Fibroblast of lung (primary cell): ENCODE data around the gene FHAD1. TPM values are rescaled to one million over a fixed set of nuclear protein-coding genes. Genes with fewer than 3 reads are reported as not detected.

Experiments used
- DNase-seq, 2 donors: peaks; one replicate each; pipeline versions ENCODE4 v3.0.0 to v3.0.0-alpha.2; 2010; ENCODE audit warnings: low read depth in 2 of 2
- H2AFZ ChIP-seq: 2 replicates; pipeline ENCODE4 v1.5.1; 2012; ENCODE audit warnings: low read length, control low read depth, inconsistent platforms
- H3K27ac ChIP-seq: 2 replicates; pipeline ENCODE4 v1.5.1; 2011; ENCODE audit warnings: low read length, control low read depth; ENCODE audit not compliant: insufficient read depth
- H3K27me3 ChIP-seq: 2 replicates; pipeline ENCODE4 v1.5.1; 2011; ENCODE audit warnings: mild to moderate bottlenecking, low read length; ENCODE audit not compliant: control insufficient read depth, insufficient read depth
- H3K36me3 ChIP-seq: 2 replicates; pipeline ENCODE4 v1.5.1; 2011; ENCODE audit warnings: low read length; ENCODE audit not compliant: control insufficient read depth, insufficient read depth
- H3K4me1 ChIP-seq: 2 replicates; pipeline ENCODE4 v1.5.1; 2011; ENCODE audit warnings: low read length; ENCODE audit not compliant: control insufficient read depth, insufficient read depth; ENCODE audit errors: extremely low read depth
- H3K4me2 ChIP-seq: 2 replicates; pipeline ENCODE4 v1.5.1; 2011; ENCODE audit warnings: low read length, control low read depth; ENCODE audit not compliant: insufficient read depth; ENCODE audit errors: extremely low read depth
- H3K4me3 ChIP-seq, 4 experiments: fragments of 200-600 bp in 1 of 4; sonication (generic) in 1 of 4; replicated peaks in 1 of 4; 2 replicates each; pipeline ENCODE4 v1.5.1; 2011 to 2016; ENCODE audit warnings: low read length in 4 of 4, low read depth in 3 of 4, mild to moderate bottlenecking in 3 of 4, control low read depth in 2 of 4, inconsistent platforms in 1 of 4, mixed read lengths in 1 of 4; ENCODE audit not compliant: insufficient read depth in 1 of 4; ENCODE audit errors: control extremely low read depth in 1 of 4
- H3K79me2 ChIP-seq: 2 replicates; pipeline ENCODE4 v1.5.1; 2012; ENCODE audit warnings: mild to moderate bottlenecking, low read length, inconsistent platforms; ENCODE audit not compliant: control insufficient read depth, insufficient read depth
- H3K9ac ChIP-seq: 2 replicates; pipeline ENCODE4 v1.5.1; 2011; ENCODE audit warnings: mild to moderate bottlenecking, low read length, control low read depth; ENCODE audit not compliant: insufficient read depth
- H3K9me3 ChIP-seq: 2 replicates; pipeline ENCODE4 v1.5.1; 2012; ENCODE audit warnings: low read depth, low read length; ENCODE audit not compliant: control insufficient read depth, insufficient read depth
- H4K20me1 ChIP-seq: 2 replicates; pipeline ENCODE4 v1.5.1; 2011; ENCODE audit warnings: low read length; ENCODE audit not compliant: control insufficient read depth, insufficient read depth; ENCODE audit errors: extremely low read depth
- CTCF ChIP-seq, 2 donors: IDR thresholded peaks in 1 of 2; conservative IDR thresholded peaks in 1 of 2; 1 replicate in 1 of 2; 2 replicates in 1 of 2; pipeline ENCODE4 v1.5.1; 2011 to 2012; ENCODE audit warnings: low read length in 2 of 2, control low read depth in 1 of 2, inconsistent platforms in 1 of 2, low read depth in 1 of 2, mild to moderate bottlenecking in 1 of 2
- EZH2 ChIP-seq: IDR thresholded peaks from 2 replicates; pipeline ENCODE4 v1.5.1; 2012; ENCODE audit warnings: low read length, control low read depth, mild to moderate bottlenecking; ENCODE audit errors: missing control alignments
- polyA plus RNA-seq, 2 donors: library from polyadenylated mRNA; depleted of rRNA in 1 of 2; stranded (reverse) in 1 of 2; unstranded in 1 of 2; fragments of >200 nt; gene quantifications; 2 replicates each; pipeline ENCODE4 v1.2.1, GENCODE V29; 2011 to 2012; ENCODE audit warnings: missing spikeins in 1 of 2
- total RNA-seq: library from RNA; depleted of rRNA; stranded (reverse); fragments of >200 nt; gene quantifications from 2 replicates; pipeline ENCODE4 v1.2.1, GENCODE V29; 2014

FHAD1 gene
- total and polyA plus RNA-seq, 2 donors (not counting 1 experiment from before 2014, with no cell fraction given) = 0.09 to 0.66 TPM

- TF ChIP-seq EZH2 (no peak), CTCF (conservative IDR thresholded peaks at IDR 0.05 in 1 of 2, IDR thresholded peaks at IDR 0.05 in 1 of 2; ENCODE audit: low read depth in 1 of 2, low read length in 2 of 2) (no peak)
- no peak overlapping the region for H3K4me3 ChIP-seq
- DNase-seq = no peak
- no peaks in the 10 kb centered on the region for H3K9me3 ChIP-seq
- no peak overlapping the region for H2AFZ ChIP-seq
- H4K20me1 ChIP-seq = peaks cover 1% of the 10 kb centered on the region
- no peaks in the 10 kb centered on the region for H3K79me2 ChIP-seq
- H3K9ac ChIP-seq = no peak overlapping the region
- peaks cover 7% of the 10 kb centered on the region for H3K27me3 ChIP-seq
- no peaks in the 10 kb centered on the region for H3K36me3 ChIP-seq
- no peak overlapping the region for H3K4me2 ChIP-seq
- no peak overlapping the region for H3K27ac ChIP-seq
- no peaks in the 10 kb centered on the region for H3K4me1 ChIP-seq
Observed at GRCh38 chr1:15440357-15440756, 193.3 kb downstream of the FHAD1 start.

GRCh38 chr1:15441247-15441646, 194.2 kb downstream of the FHAD1 start:
- Histone ChIP-seq H3K9me3 (no peaks in the 10 kb centered on the region), H3K4me1 (no peaks in the 10 kb centered on the region), H3K4me3 (no peak overlapping the region), H2AFZ (no peak overlapping the region), H3K27me3 (peaks cover 7% of the 10 kb centered on the region), H3K79me2 (no peaks in the 10 kb centered on the region), H3K9ac (no peak overlapping the region), H3K4me2 (no peak overlapping the region), H3K27ac (no peak overlapping the region), H4K20me1 (peaks cover 1% of the 10 kb centered on the region), H3K36me3 (no peaks in the 10 kb centered on the region)
- TF ChIP-seq CTCF (conservative IDR thresholded peaks at IDR 0.05 in 1 of 2, IDR thresholded peaks at IDR 0.05 in 1 of 2; ENCODE audit: low read depth in 1 of 2, low read length in 2 of 2) (no peak), EZH2 (no peak)
- no peak for DNase-seq

GRCh38 chr1:15442119-15442518, 195.1 kb downstream of the FHAD1 start:
- H3K9ac ChIP-seq = no peak overlapping the region
- no peaks in the 10 kb centered on the region for H3K9me3 ChIP-seq
- H3K4me1 ChIP-seq = no peaks in the 10 kb centered on the region
- H3K79me2 ChIP-seq = no peaks in the 10 kb centered on the region
- TF ChIP-seq CTCF (conservative IDR thresholded peaks at IDR 0.05 in 1 of 2, IDR thresholded peaks at IDR 0.05 in 1 of 2; ENCODE audit: low read depth in 1 of 2, low read length in 2 of 2) (no peak), EZH2 (no peak)
- no peak for DNase-seq
- H4K20me1 ChIP-seq = peaks cover 1% of the 10 kb centered on the region
- no peak overlapping the region for H3K27ac ChIP-seq
- no peaks in the 10 kb centered on the region for H3K36me3 ChIP-seq
- no peak overlapping the region for H3K4me2 ChIP-seq
- no peak overlapping the region for H3K4me3 ChIP-seq
- H3K27me3 ChIP-seq = peaks cover 7% of the 10 kb centered on the region
- no peak overlapping the region for H2AFZ ChIP-seq
